Renal cortex interstitium (tissue), 11 donors: Measurements from ENCODE around the gene TMIE. TPM values are rescaled to one million over a fixed set of nuclear protein-coding genes. Genes with fewer than 3 reads are reported as not detected.
A peak's percentile ranks its signal among the peaks of the same experiment; 100 is the strongest.
"Not testable (repeated sequence)": the region's sequence is repeated elsewhere in the genome, so short reads cannot be mapped to it uniquely, and the experiment has no call there.

ENCODE experiments used
- DNase-seq, 11 donors: peaks; one replicate each; pipeline ENCODE4 v3.0.0-alpha.2; 2013; ENCODE audit warnings: low read depth in 9 of 11, low spot score in 4 of 11; ENCODE audit errors: extremely low read depth in 1 of 11
- polyA plus RNA-seq, 3 donors: library from polyadenylated mRNA; unstranded; fragments of 120-200 nt; gene quantifications; one replicate each; pipeline ENCODE4 v1.2.1, GENCODE V29; 2013; ENCODE audit not compliant: insufficient read length in 3 of 3

TMIE gene
- polyA plus RNA-seq, 3 donors = 0.70 to 1.0 (median 0.84) TPM

DNA sequence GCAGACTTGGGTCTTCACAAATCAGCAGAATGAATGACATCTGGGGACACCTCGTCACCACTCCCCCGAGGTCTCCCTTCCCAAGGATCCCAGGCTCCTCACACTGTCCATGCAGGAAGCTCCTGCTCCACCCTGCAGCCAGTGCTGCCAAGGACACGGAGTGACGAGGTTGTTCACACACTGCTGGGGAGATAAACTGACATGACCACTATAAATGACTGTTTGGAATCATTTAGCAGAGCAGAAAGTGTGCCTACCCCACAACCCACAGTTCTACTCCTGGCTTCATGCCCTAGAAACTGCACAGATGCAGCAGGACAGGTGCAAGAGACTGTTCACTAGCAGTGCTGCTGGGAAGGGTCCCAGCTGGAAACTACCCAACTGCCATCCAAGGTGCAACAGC is 36.1 kb downstream of the TMIE start:
- no peak for DNase-seq

DNA sequence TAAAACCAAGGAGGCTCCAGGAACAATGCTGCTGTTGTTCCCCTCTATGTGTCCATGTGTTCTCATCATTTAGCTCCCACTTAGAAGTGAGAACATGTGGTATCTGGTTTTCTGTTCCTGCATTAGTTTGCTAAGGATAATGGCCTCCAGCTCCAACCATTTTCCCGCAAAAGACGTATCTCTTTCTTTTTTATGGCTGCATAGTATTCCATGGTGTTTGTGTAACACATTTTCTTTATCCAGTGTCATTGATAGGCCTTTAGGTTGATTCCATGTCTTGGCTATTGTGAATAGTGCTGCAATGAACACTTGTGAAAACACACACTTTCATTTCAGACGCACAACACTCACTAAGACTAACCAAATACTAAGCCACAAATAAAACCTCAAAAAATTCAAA is 38.4 kb downstream of the TMIE start:
- DNase-seq = not testable (repeated sequence)

DNA sequence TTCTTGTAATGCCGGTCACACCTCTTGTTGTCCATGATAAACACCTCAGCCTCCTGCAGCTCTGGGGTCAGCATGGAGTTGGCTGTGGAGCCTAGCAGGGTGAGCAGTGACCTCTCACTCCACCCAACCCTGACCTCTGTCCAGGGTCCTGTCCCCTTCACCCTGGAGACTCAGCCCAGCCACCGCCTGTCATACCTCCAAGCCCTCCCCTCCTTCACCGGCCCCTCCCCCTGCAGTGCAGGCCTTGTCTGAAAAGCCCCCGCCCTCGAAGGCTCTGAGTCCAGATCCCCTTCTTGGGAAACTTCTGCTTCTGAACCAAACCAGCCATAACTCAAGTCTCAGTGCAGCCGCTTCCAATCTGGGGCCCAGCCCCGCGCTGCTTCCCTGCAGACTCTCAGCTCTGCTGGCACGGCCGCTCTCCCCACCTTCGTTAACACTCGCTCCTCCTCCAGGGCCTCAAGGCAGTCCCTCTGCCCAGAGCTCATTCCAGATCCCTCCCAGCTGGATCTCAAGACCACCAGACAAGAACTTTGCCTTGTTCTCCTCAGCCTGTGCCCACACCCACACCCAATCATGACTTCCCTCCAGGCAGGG is 41.9 kb downstream of the TMIE start:
- peak in 1 of 11 donors; percentile 0 for DNase-seq

DNA sequence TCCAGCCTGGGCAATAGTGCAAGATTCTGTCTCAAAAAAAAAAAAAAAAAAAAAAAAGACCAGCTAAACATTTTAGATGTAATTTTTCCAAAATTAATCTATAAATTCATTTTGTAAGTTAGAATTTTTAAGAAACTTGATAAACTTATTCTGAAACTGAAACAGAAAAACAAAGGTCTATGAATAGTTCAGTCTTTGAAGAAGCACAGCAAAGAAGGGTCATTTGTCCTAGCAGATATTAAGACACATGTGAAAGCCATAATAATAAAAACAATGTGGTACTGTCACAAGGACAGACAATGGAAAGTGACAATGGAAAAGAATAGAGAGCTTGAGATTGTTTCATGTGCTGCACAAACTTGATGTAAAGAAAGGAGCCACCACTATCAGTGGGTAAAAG is 45.5 kb downstream of the TMIE start:
- no peak for DNase-seq

DNA sequence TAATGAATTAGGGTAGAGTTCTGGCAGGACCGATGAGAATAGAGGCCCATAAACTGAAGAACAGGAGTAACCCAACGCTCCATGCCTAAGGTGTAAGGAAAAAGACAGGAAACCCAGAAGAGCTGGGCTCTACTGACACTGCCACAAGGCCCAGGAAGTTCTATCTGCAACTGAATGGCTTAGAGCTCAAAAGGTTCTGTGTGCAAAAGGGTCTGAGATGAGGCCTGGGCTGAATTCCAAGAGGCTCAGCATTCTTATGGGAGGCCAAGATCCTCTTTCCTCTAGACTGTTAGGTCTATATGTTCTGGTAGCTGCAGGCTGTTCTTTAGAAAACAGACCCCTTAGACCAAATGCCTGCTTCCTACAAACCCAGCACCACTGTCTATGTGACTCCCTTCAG is 47.0 kb downstream of the TMIE start:
- no peak for DNase-seq

DNA sequence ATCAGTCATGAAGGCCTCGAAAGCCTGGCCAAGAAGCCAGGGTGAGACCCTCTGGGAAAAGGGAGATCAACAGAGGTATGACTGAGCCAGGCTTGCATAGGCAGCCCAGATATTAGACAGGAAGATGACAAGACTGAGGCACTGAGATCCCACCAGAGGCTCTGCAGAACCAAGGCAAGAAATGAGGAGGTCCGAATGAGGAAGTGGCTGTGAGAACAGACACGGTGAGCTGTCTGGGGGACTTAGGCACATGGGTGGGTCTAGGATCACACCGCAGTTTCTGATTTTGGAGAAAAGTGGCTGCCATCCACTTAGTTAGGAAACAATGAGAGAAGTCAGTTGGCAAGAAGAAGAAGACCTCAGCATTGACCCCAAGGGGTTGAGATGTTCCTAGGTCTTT is 47.9 kb downstream of the TMIE start:
- no peak for DNase-seq

DNA sequence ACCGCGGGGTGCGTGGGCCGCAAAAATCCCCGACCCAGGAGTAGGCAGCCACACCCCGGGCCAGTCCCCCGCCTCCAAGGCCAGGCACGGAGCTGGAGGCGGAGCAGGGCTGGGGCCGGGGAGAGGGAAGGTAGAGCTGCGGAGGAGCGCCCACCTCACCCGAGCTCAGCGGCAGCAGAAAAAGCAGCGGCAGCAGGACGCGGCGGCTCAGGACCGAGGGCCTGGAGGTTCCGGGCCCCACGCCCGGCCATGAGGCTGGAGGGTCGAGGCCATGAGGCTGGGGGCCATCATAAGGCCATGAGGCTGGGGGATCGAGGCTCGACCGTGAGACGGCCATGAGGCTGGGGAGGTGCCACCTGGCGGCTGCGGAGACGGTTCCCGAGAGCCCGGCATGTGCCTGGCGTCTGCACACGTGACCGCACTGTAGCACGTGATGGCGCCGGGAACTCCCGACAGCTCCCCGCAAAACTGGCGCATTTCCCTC is 49.4 kb downstream of the TMIE start:
- no peak for DNase-seq

DNA sequence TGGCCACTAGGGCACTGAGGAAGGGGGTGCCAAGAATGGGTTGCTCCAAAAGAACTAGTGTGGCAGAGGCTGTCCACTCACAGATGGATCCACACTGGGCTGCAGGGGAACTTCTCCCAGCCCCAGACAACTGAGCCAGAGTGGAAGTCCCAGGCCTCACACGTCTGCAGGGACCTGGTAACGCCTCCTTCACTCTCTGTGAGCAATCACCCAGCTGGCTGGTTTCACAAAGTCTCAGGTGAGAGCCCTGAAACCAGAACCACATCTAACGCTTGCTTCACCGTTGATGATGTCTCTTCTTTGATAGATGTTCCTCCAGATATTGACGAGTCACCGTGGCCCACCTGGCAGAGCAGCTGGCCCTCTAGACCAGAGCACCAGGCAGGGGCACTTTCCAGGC is 51.9 kb downstream of the TMIE start:
- not testable (repeated sequence) for DNase-seq

DNA sequence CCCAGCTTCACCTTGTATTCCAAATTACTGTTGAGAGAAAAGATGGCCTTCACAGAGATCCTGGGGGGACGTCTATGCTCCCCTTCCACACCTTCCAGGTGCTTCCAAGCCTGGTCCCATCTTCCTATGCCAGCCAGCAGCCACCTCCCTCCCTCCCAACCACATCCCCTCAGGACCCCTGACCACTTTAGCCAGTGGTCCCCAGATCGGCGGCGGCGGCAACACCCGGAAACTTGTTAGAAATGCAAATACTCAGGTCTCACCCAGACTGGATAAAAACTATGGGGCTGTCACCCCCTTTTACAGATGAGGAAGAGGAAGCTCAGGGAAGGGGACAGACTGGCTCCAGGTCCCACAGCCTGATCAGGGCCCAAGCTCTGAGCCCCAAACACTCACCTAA is 54.5 kb downstream of the TMIE start:
- DNase-seq = no peak

DNA sequence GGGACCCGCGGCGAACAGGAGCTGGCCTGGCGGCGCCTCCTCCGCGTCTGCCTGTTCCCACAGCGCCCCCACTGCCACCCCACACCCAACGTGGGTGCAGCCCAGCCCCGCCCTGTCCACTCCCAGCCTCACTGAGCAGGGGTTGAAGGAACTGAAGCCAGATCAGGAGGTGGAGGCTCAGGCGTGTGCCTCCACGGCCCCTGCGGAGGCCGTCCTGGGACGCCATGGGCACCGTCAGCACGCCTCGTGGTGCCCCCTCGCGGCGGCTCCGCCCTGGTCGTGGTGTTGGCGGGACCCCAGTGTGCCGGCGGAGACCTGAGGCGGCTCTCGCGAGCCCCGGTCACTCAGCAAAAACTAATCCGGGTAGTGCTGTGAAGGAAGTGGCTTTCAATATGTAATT is 55.5 kb downstream of the TMIE start:
- no peak for DNase-seq

DNA sequence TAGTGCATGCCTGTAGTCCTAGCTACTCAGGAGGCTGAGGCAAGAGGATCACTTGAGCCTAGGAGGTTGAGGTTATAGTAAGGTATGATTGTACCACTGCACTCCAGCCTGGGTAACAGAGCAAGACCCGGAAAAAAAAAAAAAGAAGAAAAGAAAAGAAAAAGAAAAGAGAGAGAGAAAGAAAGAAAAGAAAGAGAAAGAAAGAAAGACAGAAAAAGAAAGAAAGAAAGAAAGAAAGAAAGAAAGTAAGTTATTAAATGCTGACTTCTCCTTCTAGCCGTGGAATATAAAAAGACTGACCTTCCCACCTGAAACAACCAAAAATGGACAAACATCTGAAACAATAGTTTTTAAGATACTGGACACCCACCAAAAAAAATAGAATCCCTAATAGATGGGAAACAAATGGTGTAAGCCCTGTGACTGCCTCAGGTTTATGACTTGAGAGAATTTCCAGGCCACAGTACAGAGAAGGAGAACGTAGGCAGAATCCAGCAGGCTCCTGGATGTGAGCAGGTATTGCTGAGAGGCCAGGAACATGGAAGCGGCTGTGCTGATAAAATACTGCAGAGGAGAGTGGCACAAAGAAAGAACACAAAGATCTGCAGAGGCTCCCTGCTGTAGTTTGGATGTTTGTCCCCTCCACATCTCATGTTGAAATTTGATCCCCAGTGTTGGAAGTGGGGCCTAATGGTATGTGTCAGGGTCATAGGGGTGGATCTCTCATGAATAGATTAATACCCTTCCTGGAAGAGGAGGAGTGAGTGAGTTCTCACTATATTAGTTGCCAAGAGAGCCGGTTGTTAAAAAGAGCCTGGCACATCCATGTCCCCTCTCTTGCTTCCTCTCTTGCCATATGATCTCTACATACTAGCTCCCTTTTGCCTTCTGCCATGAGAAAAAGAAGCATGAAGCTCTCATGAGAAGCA is 58.3 kb downstream of the TMIE start:
- DNase-seq = peak in 3 of 11 donors; percentile 3 to 11 (median 4)

Other genes starting within 250 kb of the TMIE start
- 1 to 10 TPM; 2.9 to 3.4 (median 3.3) TPM for gene LTF, start 236.5 kb upstream of the TMIE start, polyA plus RNA-seq
- not detected for gene RTP3, start 203.4 kb upstream of the TMIE start, polyA plus RNA-seq
- gene LRRC2, start 135.1 kb upstream of the TMIE start, polyA plus RNA-seq = 1 to 10 TPM; 1.7 to 2.4 (median 2.1) TPM
- under 1 TPM; 0.06 to 0.17 (median 0.14) TPM for gene FAM240A, start 88.9 kb upstream of the TMIE start, polyA plus RNA-seq
- gene ALS2CL, start 7.7 kb upstream of the TMIE start, polyA plus RNA-seq = 10 to 100 TPM; 11.9 to 22.4 (median 12.1) TPM
- 1 to 10 TPM; 2.9 to 4.8 (median 3.2) TPM for gene PRSS50, start 16.5 kb downstream of the TMIE start, polyA plus RNA-seq
- 10 to 100 TPM; 22.2 to 25.7 (median 22.5) TPM for gene MYL3, start 162.1 kb downstream of the TMIE start, polyA plus RNA-seq
- 100 to 1,000 TPM; 172 to 279 (median 227) TPM for gene PTH1R, start 176.3 kb downstream of the TMIE start, polyA plus RNA-seq